GM18858 (cell line): ENCODE data around the gene CHD8.

Experiments
- ATAC-seq: cut with Tn5 transposase; IDR thresholded peaks from one replicate; pipeline ENCODE4 v1.9.1; 2021; ENCODE audit not compliant: unreplicated experiment

Gene CHD8

DNA sequence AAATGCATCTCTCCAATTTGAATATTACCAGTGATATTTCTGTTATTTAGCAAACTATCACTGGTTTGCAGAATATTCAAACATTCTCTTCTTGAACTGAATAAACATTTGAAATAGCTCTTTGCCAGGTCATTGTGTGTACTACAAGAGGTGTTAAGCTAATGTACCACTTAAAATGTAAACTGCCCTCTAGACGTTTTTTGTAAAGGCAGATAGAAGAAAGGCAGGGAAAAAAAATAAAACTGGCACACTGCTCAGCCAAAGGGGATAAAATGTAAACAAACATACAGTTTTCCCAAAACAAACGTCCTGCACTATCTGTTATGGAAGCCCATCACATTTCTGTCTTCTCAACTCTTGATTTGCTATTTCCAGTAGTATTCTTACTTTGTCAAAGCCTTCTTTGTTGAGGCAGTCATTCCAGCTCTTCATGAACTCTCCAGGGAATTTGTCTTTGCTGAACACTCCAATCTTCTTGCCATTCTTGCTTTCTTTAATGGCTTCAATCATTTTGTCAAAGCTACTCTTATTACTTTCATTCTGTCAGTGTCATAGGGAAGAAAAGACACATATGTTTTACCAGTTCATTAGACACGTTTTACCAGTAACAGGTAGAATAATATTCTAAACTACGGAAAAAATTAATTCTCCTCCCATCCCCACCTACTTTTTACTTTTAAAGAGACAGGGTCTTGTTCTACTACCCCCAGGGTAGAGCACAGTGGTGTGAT, 85.8 kb downstream of the CHD8 start:
- no peak for ATAC-seq

DNA sequence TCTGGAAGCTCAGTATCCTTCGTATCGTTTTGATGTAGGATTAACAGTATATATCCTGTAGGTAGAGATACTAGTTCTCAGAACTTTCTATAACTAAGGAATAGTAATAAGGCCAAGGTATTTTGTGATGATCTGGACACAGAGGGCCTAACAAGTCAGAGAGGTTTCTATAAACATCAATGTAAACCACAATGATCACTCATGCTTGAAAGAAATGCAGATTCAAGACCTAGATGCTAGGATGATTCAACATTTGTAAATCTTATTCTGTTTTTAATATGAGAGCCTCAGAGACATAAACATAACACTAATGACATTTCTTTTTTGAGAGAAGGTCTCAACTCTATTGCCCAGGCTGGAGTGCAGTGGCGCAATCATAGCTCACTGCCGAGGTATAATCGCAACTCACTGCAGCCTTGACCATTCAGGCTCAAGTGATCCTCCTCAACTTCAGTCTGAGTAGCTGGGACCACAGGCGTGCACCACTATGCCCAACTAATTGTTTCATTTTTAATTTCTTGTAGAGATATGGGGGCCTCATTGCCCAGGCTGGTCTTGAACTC, 88.3 kb downstream of the CHD8 start:
- ATAC-seq = no peak

DNA sequence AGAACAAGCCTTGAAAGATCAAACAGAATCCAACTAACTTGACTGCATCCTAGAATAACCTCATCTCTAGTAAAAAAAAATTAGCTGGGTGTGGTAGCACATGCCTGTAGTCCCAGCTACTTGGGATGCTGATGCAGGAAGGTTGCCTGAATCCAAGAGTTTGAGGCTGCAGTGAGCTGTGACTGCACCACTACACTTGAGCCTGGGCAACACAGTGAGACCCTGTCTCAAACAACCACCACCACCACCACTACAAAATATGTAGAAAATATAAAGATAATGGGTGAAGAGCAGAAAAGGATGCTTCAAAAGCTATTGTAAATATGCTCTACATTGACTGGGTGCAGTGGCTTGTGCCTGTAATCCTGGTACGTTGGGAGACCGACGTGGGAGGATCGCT, 99.4 kb downstream of the CHD8 start:
- ATAC-seq = no peak

DNA sequence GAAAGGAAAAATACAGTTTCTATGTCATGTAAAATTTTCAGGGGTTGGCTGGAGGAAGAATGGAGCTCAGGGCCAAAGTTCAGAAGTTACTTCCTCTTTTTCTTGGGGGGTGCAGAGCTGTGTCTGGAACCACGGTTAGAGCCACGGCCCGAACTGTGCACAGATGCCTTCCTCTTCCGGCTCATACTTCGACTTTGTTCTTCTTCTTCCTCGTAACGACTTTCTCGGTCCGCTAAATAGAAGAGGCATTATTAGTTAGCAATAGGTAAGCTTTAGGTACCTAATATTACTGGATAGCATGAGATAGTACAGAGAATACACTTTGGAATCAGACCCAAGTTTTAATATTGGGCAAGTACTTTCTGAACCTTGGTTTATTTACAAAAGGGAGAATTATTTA, 103.3 kb downstream of the CHD8 start:
- ATAC-seq = no peak

DNA sequence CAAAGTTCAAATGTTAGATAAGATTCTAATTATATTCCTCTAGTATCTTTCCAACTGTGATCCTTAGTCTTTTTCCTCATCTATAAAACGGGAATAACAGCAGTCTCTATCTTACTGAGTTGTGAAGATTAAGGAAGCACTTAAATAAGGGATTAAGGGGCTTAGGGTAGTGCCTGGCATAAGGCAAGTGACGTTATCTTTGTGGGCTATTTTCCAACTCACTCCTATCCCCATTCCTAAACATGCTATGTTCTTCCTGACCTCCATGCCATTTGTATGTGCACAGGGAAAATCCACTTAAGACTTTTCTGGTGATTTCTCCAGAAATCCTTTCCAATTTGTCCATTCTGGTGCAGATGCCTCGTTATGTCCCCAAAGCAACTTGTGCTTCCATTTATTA, 105.4 kb downstream of the CHD8 start:
- ATAC-seq = no peak

DNA sequence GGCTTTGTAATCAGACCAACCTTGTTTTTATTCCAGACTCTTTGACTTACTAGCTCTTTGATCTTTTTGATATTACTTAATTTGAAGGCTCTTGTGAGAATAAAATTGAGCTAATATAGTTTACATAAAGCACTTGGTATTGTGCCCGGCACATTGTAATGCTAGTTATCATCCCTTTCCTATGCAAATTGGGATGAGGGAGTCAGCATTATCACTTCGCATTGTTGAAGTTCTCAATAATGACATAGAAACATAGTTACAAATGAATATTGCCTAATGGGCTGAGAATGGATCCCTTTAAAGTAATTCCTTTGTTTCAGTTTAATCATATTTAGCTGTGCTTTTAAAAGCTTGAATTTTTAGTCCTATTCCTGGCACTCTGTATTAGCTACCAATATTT, 108.7 kb downstream of the CHD8 start:
- ATAC-seq = no peak

DNA sequence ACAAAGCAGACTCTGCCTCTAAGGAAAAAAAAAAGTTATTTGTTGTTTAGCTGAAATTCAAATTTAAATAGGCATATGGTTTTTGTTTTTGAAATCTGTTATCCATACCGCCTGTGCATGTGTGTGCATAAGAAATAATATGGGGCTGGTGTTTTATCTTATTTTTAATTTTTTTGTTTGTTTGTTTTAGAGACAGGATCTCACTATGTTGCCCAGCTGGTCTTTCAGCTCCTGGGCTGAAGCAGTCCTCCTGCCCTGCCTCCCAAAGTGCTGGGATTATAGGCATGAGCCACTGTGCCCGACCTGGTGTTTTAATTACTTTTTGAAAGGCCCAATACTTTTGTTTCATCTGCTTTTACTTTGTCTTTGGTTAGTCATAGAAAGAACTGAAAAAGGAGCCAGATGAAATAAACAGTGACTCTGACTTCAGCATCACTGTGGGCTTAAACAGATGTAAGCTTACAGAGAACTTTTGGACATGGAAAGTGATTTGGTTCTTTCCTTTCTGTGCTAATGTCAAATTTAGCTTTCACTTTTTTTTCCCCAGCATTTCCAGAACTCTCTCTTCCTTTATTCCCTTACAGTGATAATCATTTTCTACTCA, 109.3 kb downstream of the CHD8 start:
- no peak for ATAC-seq

DNA sequence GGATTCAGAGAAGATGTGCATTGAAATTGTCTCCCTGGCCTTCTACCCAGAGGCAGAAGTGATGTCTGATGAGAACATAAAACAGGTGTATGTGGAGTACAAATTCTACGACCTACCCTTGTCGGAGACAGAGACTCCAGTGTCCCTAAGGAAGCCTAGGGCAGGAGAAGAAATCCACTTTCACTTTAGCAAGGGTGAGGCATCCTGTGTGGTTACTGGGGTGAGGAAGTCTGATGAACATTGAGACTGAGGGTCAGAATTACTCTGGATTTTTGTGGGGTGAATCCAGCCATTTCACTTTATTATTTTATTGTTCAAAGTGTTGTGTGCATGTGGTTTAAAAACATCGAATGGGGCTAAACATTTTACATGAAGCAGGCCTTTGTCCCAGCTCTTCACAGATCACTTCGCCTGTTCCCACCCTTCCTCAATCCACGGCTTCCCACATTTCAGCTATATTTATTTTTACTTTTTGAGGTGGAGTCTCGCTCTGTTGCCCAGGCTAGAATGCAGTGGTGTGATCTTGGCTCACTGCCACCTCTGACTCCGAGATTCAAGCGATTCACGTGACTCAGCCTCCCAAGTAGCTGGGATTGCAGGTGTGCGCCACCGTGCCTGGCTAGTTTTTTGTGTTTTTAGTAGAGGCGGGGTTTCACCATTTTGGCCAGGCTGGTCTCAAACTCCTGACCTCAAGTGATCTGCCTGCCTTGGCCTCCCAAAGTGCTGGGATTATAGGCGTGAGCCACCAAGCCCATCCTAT, 112.7 kb downstream of the CHD8 start:
- no peak for ATAC-seq
